H1 (cell line): Measurements from ENCODE around the gene MAP1A. TPM values are rescaled to one million over a fixed set of nuclear protein-coding genes. Genes with fewer than 3 reads are reported as not detected.

Source experiments
- CTCF ChIA-PET: fragments of 300-600 bp; sonication (Branson Sonifier 250); formaldehyde crosslinking; loops from one replicate; lab custom pipeline; 2021; ENCODE audit not compliant: partially characterized antibody; lab: Charles Lee
- POLR2A ChIA-PET: fragments of 300-600 bp; sonication (Branson Sonifier 250); formaldehyde crosslinking; loops from one replicate; lab custom pipeline; 2021; ENCODE audit warnings: inconsistent platforms; ENCODE audit not compliant: partially characterized antibody; lab: Charles Lee
- DNase-seq, 2 experiments: peaks; one replicate each; pipeline versions ENCODE4 v3.0.0 to v3.0.0-alpha.2; 2010 to 2022; ENCODE audit warnings: low spot score in 2 of 2, low read depth in 1 of 2, mixed read lengths in 1 of 2
- FAIRE-seq: peaks from 2 replicates; lab custom pipeline; 2011; peaks lifted over from hg19 to GRCh38; lab: Jason Lieb, UNC
- H2AFZ ChIP-seq: 2 replicates; pipeline ENCODE4 v1.8.1; 2012; ENCODE audit warnings: low read length, inconsistent platforms
- H2AK5ac ChIP-seq: 2 replicates; pipeline ENCODE4 v1.6.1; 2013; ENCODE audit warnings: low read depth, low read length
- H2BK120ac ChIP-seq: replicated peaks from 2 replicates; pipeline ENCODE3; 2013; ENCODE audit warnings: low read depth, low read length, inconsistent platforms
- H2BK12ac ChIP-seq: 2 replicates; pipeline ENCODE4 v1.6.1; 2013; ENCODE audit warnings: low read depth, low read length
- H2BK15ac ChIP-seq: 2 replicates; pipeline ENCODE4 v1.6.1; 2013; ENCODE audit warnings: low read length
- H2BK20ac ChIP-seq: 2 replicates; pipeline ENCODE4 v1.6.1; 2013; ENCODE audit warnings: low read length
- H2BK5ac ChIP-seq: 2 replicates; pipeline ENCODE4 v1.6.1; 2013; ENCODE audit warnings: low read depth, low read length
- H3K14ac ChIP-seq: 2 replicates; pipeline ENCODE4 v1.6.1; 2013; ENCODE audit warnings: inconsistent platforms; ENCODE audit not compliant: insufficient read length
- H3K18ac ChIP-seq: 2 replicates; pipeline ENCODE4 v1.6.1; 2013; ENCODE audit warnings: low read length; ENCODE audit errors: extremely low read depth
- H3K23ac ChIP-seq: 2 replicates; pipeline ENCODE4 v1.6.1; 2013; ENCODE audit warnings: inconsistent platforms; ENCODE audit not compliant: insufficient read length
- H3K23me2 ChIP-seq: 2 replicates; pipeline ENCODE4 v1.6.1; 2013; ENCODE audit warnings: low read depth, low read length
- H3K27ac ChIP-seq: 2 replicates; pipeline ENCODE4 v1.6.1; 2011; ENCODE audit warnings: low read depth, low read length, inconsistent platforms
- H3K27me3 ChIP-seq, 4 experiments: replicated peaks in 1 of 4; 1 replicate in 1 of 4; 2 replicates in 3 of 4; pipeline versions ENCODE4 v1.6.1 to v1.8.1; 2011 to 2013; ENCODE audit warnings: low read length in 3 of 4, mild to moderate bottlenecking in 3 of 4, inconsistent platforms in 2 of 4, mixed read lengths in 2 of 4, moderate library complexity in 1 of 4; ENCODE audit not compliant: control insufficient read depth in 3 of 4, insufficient read depth in 3 of 4; ENCODE audit errors: extremely low read depth in 1 of 4
- H3K36me3 ChIP-seq, 4 experiments: 2 replicates each; pipeline versions ENCODE4 v1.6.1 to v1.8.1; 2011 to 2013; ENCODE audit warnings: mild to moderate bottlenecking in 4 of 4, low read length in 3 of 4, moderate library complexity in 2 of 4, control low read depth in 1 of 4, inconsistent platforms in 1 of 4; ENCODE audit not compliant: insufficient read depth in 4 of 4, control insufficient read depth in 2 of 4
- H3K4ac ChIP-seq: replicated peaks from 2 replicates; pipeline ENCODE3; 2013; ENCODE audit warnings: low read length, low read depth, mixed read lengths, inconsistent platforms; ENCODE audit not compliant: insufficient read length
- H3K4me1 ChIP-seq, 4 experiments: replicated peaks in 1 of 4; 1 replicate in 1 of 4; 2 replicates in 3 of 4; pipeline versions ENCODE4 v1.6.1 to v1.8.1; 2011 to 2013; ENCODE audit warnings: low read length in 3 of 4, inconsistent platforms in 2 of 4, mixed read lengths in 1 of 4; ENCODE audit not compliant: insufficient read depth in 4 of 4, control insufficient read depth in 3 of 4
- H3K4me2 ChIP-seq, 2 experiments: 2 replicates each; pipeline versions ENCODE4 v1.6.1 to v1.8.1; 2011 to 2013; ENCODE audit warnings: low read depth in 2 of 2, low read length in 2 of 2, control low read depth in 1 of 2, inconsistent platforms in 1 of 2, mild to moderate bottlenecking in 1 of 2; ENCODE audit not compliant: insufficient read depth in 1 of 2
- H3K4me3 ChIP-seq, 4 experiments: fragments of 200-600, 300-600 bp in 1 of 4; sonication (generic), shearing (Covaris generic), sonication (Bioruptor Twin) in 1 of 4; 2 replicates each; pipeline versions ENCODE4 v1.5.1 to v1.8.1; 2011 to 2016; ENCODE audit warnings: low read length in 4 of 4, low read depth in 3 of 4, control low read depth in 2 of 4, inconsistent platforms in 2 of 4, mild to moderate bottlenecking in 2 of 4, mixed read lengths in 1 of 4, moderate library complexity in 1 of 4; ENCODE audit not compliant: insufficient read depth in 2 of 4; ENCODE audit errors: extremely low read depth in 1 of 4
- H3K56ac ChIP-seq: replicated peaks from 2 replicates; pipeline ENCODE3; 2013; ENCODE audit warnings: low read depth, mild to moderate bottlenecking, mixed read lengths, low read length, inconsistent platforms; ENCODE audit not compliant: insufficient read length
- H3K79me1 ChIP-seq: 2 replicates; pipeline ENCODE4 v1.6.1; 2013; ENCODE audit warnings: low read depth, low read length, control low read depth
- H3K79me2 ChIP-seq, 2 experiments: 2 replicates each; pipeline versions ENCODE4 v1.6.1 to v1.8.1; 2012 to 2013; ENCODE audit warnings: low read length in 2 of 2, mild to moderate bottlenecking in 2 of 2, inconsistent platforms in 1 of 2; ENCODE audit not compliant: insufficient read depth in 2 of 2, control insufficient read depth in 1 of 2
- H3K9ac ChIP-seq, 4 experiments: replicated peaks in 1 of 4; 1 replicate in 1 of 4; 2 replicates in 3 of 4; pipeline versions ENCODE4 v1.6.1 to v1.8.1; 2011 to 2013; ENCODE audit warnings: low read depth in 3 of 4, low read length in 3 of 4, control low read depth in 2 of 4, mild to moderate bottlenecking in 2 of 4, moderate library complexity in 2 of 4, inconsistent platforms in 1 of 4; ENCODE audit errors: extremely low read depth in 1 of 4
- H3K9me3 ChIP-seq, 2 experiments: 2 replicates each; pipeline versions ENCODE4 v1.6.1 to v1.8.1; 2012 to 2013; ENCODE audit warnings: mild to moderate bottlenecking in 2 of 2, moderate library complexity in 2 of 2, control low read depth in 1 of 2, inconsistent platforms in 1 of 2, low read depth in 1 of 2, low read length in 1 of 2, mixed read lengths in 1 of 2; ENCODE audit not compliant: insufficient read depth in 2 of 2
- H4K20me1 ChIP-seq, 2 experiments: replicated peaks in 1 of 2; 2 replicates each; pipeline versions ENCODE3 to v1.8.1; 2011 to 2013; ENCODE audit warnings: inconsistent platforms in 2 of 2, low read length in 2 of 2, mild to moderate bottlenecking in 1 of 2; ENCODE audit not compliant: insufficient read depth in 2 of 2, control insufficient read depth in 1 of 2
- H4K5ac ChIP-seq: 2 replicates; pipeline ENCODE4 v1.6.1; 2013; ENCODE audit warnings: low read length, low read depth, mixed read lengths, inconsistent platforms; ENCODE audit not compliant: insufficient read length
- H4K8ac ChIP-seq: 2 replicates; pipeline ENCODE4 v1.8.0; 2013; ENCODE audit warnings: mild to moderate bottlenecking, moderate library complexity, low read length, inconsistent platforms; ENCODE audit not compliant: insufficient read depth; ENCODE audit errors: extremely low read depth
- H4K91ac ChIP-seq: replicated peaks from 2 replicates; pipeline ENCODE3; 2013; ENCODE audit warnings: low read length, mixed read lengths, inconsistent platforms; ENCODE audit not compliant: insufficient read length
- CBX5 ChIP-seq: fragments of 300-800, 300-1000 bp; sonication (generic); IDR thresholded peaks from 2 replicates; pipeline ENCODE4 v1.7.1; 2016; ENCODE audit warnings: antibody characterized with exemption, low read length, low read depth
- CHD2 ChIP-seq: IDR thresholded peaks from 2 replicates; pipeline ENCODE4 v1.6.1; 2012; ENCODE audit warnings: low read length, improper control_type of control experiment
- EGR1 ChIP-seq: IDR thresholded peaks from 2 replicates; pipeline ENCODE4 v1.6.1; 2011; ENCODE audit warnings: low read depth, low read length, borderline replicate concordance
- GABPA ChIP-seq: IDR thresholded peaks from 2 replicates; pipeline ENCODE4 v1.6.1; 2011; ENCODE audit warnings: mild to moderate bottlenecking, low read length, moderate library complexity, borderline replicate concordance; ENCODE audit not compliant: insufficient read depth
- KDM4A ChIP-seq: IDR thresholded peaks from one replicate; pipeline ENCODE4 v1.7.1; 2012; ENCODE audit warnings: low read depth, mild to moderate bottlenecking, moderate library complexity, low read length, inconsistent platforms; ENCODE audit not compliant: severe bottlenecking
- MAFK ChIP-seq: IDR thresholded peaks from 2 replicates; pipeline ENCODE4 v1.6.1; 2012; ENCODE audit warnings: low read depth, mild to moderate bottlenecking, improper control_type of control experiment, low read length
- NANOG ChIP-seq: IDR thresholded peaks from 2 replicates; pipeline ENCODE4 v1.6.1; 2011; ENCODE audit warnings: low read length, low read depth, mild to moderate bottlenecking, inconsistent platforms; ENCODE audit not compliant: insufficient read depth, poor library complexity, severe bottlenecking
- POLR2A ChIP-seq, 2 experiments: IDR thresholded peaks; 1 replicate in 1 of 2; 2 replicates in 1 of 2; pipeline ENCODE4 v1.6.1; 2011; ENCODE audit warnings: low read depth in 2 of 2, low read length in 2 of 2, mild to moderate bottlenecking in 2 of 2; ENCODE audit errors: control extremely low read depth in 1 of 2
- POU5F1 ChIP-seq: IDR thresholded peaks from 2 replicates; pipeline ENCODE4 v1.6.1; 2011; ENCODE audit warnings: low read depth, mild to moderate bottlenecking, low read length, moderate library complexity
- RFX5 ChIP-seq: IDR thresholded peaks from 2 replicates; pipeline ENCODE4 v1.6.1; 2011; ENCODE audit warnings: low read depth, low read length, improper control_type of control experiment, borderline replicate concordance
- SIN3A ChIP-seq, 2 experiments: IDR thresholded peaks in 1 of 2; conservative IDR thresholded peaks in 1 of 2; 2 replicates each; pipeline ENCODE4 v1.6.1; 2011 to 2012; ENCODE audit warnings: low read length in 2 of 2, improper control_type of control experiment in 1 of 2, low read depth in 1 of 2, mild to moderate bottlenecking in 1 of 2
- SP1 ChIP-seq: IDR thresholded peaks from 2 replicates; pipeline ENCODE4 v1.6.1; 2011; ENCODE audit warnings: low read depth, low read length
- SP2 ChIP-seq: IDR thresholded peaks from 2 replicates; pipeline ENCODE4 v1.6.1; 2012; ENCODE audit warnings: mild to moderate bottlenecking, low read length, inconsistent platforms
- SRF ChIP-seq: IDR thresholded peaks from 2 replicates; pipeline ENCODE4 v1.6.1; 2011; ENCODE audit warnings: mild to moderate bottlenecking, low read depth, low read length, moderate library complexity
- SUZ12 ChIP-seq: fragments of 200-600 bp; sonication (generic); IDR thresholded peaks from 2 replicates; pipeline ENCODE4 v1.6.1; 2012; ENCODE audit warnings: mild to moderate bottlenecking, inconsistent platforms, low read length, moderate library complexity, mixed read lengths
- WGBS, 2 experiments: shearing (Covaris generic) in 1 of 2; methylation state at CpG; one replicate each; pipeline versions ENCODE4 v1.1.6 to v1.1.7; 2013 to 2015; ENCODE audit warnings: low lambda C conversion rate in 2 of 2, mixed read lengths in 2 of 2, inconsistent platforms in 1 of 2, low coverage in 1 of 2, missing lambda C conversion rate in 1 of 2; ENCODE audit not compliant: insufficient replicate concordance in 2 of 2, insufficient coverage in 1 of 2, insufficient read length in 1 of 2; ENCODE audit errors: extremely low coverage in 1 of 2, missing lambda C conversion rate in 1 of 2; 5-methylcytosine and 5-hydroxymethylcytosine counted together
- polyA plus RNA-seq, 7 experiments: library from polyadenylated mRNA; depleted of rRNA in 3 of 7; stranded (reverse) in 5 of 7; unstranded in 2 of 7; fragments of >200 nt in 5 of 7; fragments of 200-250 nt in 2 of 7; gene quantifications; 1 replicate in 5 of 7; 2 replicates in 1 of 7; 4 replicates in 1 of 7; pipeline versions ENCODE4 v1.2.1 to v1.2.3, GENCODE V29; 2011 to 2013; ENCODE audit warnings: missing spikeins in 2 of 7, mixed read lengths in 2 of 7
- total RNA-seq: library from RNA; stranded (reverse); fragmentation: NEBNext Ultra II Directional; extraction: Animal tissue kit (Norgen Biotek cat#: 25700); gene quantifications from 2 replicates; pipeline ENCODE4 v1.2.1, GENCODE V29; 2021

Gene MAP1A
- total and polyA plus RNA-seq, 2 of the 8 experiments (the other 6 are each of a cell fraction or from before 2014, with no cell fraction given) = 0.80 to 2.4 TPM

DNA sequence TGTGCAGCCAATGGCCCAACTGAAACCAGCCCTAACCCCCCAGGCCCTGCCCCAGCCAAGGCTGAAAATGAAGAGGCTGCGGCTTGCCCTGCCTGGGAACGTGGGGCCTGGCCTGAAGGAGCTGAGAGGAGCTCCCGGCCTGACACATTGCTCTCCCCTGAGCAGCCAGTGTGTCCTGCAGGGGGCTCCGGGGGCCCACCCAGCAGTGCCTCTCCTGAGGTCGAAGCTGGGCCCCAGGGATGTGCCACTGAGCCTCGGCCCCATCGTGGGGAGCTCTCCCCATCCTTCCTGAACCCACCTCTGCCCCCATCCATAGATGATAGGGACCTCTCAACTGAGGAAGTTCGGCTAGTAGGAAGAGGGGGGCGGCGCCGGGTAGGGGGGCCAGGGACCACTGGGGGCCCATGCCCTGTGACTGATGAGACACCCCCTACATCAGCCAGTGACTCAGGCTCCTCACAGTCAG lies 11.2 kb downstream of the MAP1A start:
- CTCF ChIA-PET = interaction anchor here (1.1 to 3.9 kb wide), 3 partner anchors 11 to 17 kb away, joined by 4 to 34 read pairs (median 15); partner anchors contain the start of gene MAP1A
- WGBS, 2 experiments = 88% methylated on average over 6 of the region's 11 CpGs; no CpG with 5 or more reads in 1 of the 2 experiments

More for the DNA sequence above, 11.2 kb downstream of the MAP1A start:
- Histone ChIP-seq H4K8ac (no peak overlapping the region), H2BK5ac (no peak overlapping the region), H2AK5ac (no peak overlapping the region), H3K23ac (no peak overlapping the region), H3K4me1 (peaks cover 0 to 12% (median 2%) of the 10 kb centered on the region in 4 experiments; a peak in 4 of 7 replicates), H3K79me1 (no peaks in the 10 kb centered on the region), H2AFZ (no peak overlapping the region), H3K4ac (no peak overlapping the region), H2BK120ac (no peak overlapping the region), H4K91ac (no peak overlapping the region), H2BK15ac (no peak overlapping the region), H3K27ac (no peak overlapping the region), H3K4me3 (no peak overlapping the region), H3K56ac (no peak overlapping the region), H2BK20ac (no peak overlapping the region), H3K36me3 (no peaks in the 10 kb centered on the region), H3K27me3 (peaks cover 0 to 2% (median 0%) of the 10 kb centered on the region in 4 experiments; a peak in 1 of 7 replicates), H3K14ac (no peak overlapping the region), H4K5ac (no peak overlapping the region), H3K4me2 (no peak overlapping the region), H2BK12ac (no peak overlapping the region), H3K9ac (no peak overlapping the region), H3K9me3 (no peaks in the 10 kb centered on the region), H3K18ac (no peak overlapping the region), H3K79me2 (no peaks in the 10 kb centered on the region), H3K23me2 (no peaks in the 10 kb centered on the region; the same call in 1 of the 2 replicates), H4K20me1 (no peaks in the 10 kb centered on the region)
- TF ChIP-seq SIN3A (conservative IDR thresholded peaks at IDR 0.05 in 1 of 2, IDR thresholded peaks at IDR 0.05 in 1 of 2; ENCODE audit: low read depth in 1 of 2, low read length in 2 of 2) (no peak), CBX5 (no peak), SRF (no peak), SP1 (no peak), SP2 (no peak), SUZ12 (no peak), GABPA (no peak), EGR1 (no peak), POLR2A (IDR thresholded peaks at IDR 0.05; ENCODE audit: control extremely low read depth in 1 of 2, low read depth in 2 of 2, low read length in 2 of 2) (no peak), CHD2 (no peak), NANOG (no peak), RFX5 (no peak), MAFK (no peak), KDM4A (no peak), POU5F1 (no peak)
- FAIRE-seq = no peak
- DNase-seq = no peak
- POLR2A ChIA-PET = interaction anchor here (1.5 to 3.1 kb wide), 3 partner anchors 10 to 18 kb away, joined by 4 to 14 read pairs (median 8); no protein-coding TSS in a partner anchor
